NCI-H1694 (cell line): Measurements from ENCODE around the gene PRM2.
A peak's percentile ranks its signal among the peaks of the same experiment; 100 is the strongest.

Source experiments
- DNase-seq: peaks from one replicate; lab custom pipeline; 2025; lab: John Stamatoyannopoulos, UW

PRM2 gene

DNA sequence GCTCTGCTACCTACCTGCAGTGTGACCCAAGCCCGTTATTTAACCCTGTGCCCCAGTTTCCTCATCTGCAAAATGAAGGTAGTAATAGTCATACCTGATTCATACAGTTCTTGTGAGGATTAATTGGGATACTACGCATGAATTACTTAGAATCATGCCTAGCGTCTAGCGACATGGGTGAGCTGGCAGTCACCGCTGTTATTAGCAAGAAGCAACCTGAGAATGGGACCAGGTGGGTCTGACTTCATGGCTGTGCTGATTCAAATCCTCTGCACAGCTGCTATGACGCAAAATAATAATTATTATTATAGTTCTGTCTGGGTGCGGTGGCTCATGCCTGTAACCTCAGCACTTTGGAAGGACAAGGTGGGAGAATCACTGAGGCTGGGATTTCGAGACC is 28.1 kb downstream of the PRM2 start:
- no peak for DNase-seq

GRCh38 chr16:11245988-11246387 is 30.3 kb downstream of the PRM2 start:
- DNase-seq, result no peak

GRCh38 chr16:11245222-11245737 is 31.0 kb downstream of the PRM2 start:
- no peak for DNase-seq

- DNase-seq, result peak; percentile 22
These were observed 33.6 kb downstream of the PRM2 start for GRCh38 chr16:11242658-11243057.

DNA sequence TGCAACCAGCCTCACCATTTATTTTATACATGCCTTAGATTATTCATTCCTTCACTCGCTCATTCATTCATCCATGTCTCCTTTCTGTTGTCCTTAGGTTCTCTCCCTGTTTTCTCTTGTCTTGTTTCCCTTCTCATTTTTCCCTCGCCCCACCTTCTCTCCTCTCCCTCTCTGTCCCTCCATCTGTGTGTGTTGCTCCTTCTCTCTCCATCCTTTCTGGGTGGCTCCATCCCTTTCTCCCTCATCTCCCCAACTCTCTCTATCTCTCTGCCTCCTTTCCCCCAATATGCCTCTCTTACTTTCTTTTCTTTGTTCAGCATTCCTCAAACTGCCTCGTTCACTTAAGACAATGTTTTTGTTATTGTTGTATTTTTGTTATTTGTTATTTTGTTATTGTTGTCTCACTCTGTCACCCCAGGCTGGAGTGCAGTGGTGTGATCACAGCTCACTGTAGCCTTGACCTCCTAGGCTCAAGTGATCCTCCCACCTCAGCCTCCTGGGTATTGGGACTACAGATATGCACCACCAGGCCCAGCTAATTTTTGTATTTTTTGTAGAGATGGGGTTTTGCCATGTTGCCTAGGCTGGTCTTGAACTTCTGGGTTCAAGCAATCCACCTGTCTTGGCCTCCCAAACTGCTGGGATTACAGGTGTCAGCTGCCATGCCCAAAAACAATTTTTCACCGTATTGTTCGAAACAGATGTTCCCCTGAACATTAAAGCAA is 34.6 kb downstream of the PRM2 start:
- no peak for DNase-seq

- no peak for DNase-seq
These were observed 35.4 kb downstream of the PRM2 start for GRCh38 chr16:11240636-11241473.

GRCh38 chr16:11239644-11240632 is 36.3 kb downstream of the PRM2 start:
- no peak for DNase-seq

- no peak for DNase-seq
These were observed 37.7 kb downstream of the PRM2 start for GRCh38 chr16:11238272-11239202.

GRCh38 chr16:11236461-11237254 is 39.6 kb downstream of the PRM2 start:
- DNase-seq, result peak; percentile 55

- DNase-seq, result no peak
These were observed 40.6 kb downstream of the PRM2 start for GRCh38 chr16:11235703-11235991.

DNA sequence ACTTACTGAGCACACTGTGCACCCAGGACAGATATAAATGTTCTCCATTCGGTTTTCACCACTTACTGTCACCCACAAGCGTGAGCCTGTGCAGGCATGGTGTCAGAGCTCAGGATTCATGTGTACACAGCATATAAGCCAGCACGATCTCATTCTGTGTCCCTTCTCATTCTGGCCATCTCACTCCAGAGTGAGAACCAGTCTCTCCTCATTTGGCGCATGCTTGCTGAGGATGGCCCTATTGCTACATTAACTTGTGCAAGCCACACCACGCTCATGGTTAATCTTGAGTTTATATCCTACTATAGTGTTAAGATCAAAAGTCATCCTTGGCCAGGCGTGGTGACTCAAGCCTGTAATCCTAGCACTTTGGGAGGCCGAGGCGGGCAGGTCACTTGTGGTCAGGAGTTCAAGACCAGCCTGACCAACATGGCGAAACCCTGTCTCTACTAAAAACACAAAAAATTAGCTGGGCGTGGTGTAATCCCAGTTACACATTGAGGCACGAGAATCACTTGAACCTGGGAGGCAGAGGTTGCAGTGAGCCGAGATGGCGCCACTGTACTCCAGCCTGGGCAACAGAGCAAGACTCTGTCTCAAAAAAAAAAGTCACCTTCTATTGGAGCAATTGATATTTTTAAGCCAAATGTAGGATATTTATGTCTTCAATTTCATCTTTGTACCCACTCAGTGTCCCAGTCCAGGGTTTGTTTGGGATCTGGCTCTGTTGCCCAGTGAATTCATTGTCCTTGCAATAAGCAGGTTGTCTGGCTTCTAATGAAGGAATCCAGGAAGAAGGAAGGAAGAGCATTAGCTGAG is 41.2 kb downstream of the PRM2 start:
- no peak for DNase-seq

DNA sequence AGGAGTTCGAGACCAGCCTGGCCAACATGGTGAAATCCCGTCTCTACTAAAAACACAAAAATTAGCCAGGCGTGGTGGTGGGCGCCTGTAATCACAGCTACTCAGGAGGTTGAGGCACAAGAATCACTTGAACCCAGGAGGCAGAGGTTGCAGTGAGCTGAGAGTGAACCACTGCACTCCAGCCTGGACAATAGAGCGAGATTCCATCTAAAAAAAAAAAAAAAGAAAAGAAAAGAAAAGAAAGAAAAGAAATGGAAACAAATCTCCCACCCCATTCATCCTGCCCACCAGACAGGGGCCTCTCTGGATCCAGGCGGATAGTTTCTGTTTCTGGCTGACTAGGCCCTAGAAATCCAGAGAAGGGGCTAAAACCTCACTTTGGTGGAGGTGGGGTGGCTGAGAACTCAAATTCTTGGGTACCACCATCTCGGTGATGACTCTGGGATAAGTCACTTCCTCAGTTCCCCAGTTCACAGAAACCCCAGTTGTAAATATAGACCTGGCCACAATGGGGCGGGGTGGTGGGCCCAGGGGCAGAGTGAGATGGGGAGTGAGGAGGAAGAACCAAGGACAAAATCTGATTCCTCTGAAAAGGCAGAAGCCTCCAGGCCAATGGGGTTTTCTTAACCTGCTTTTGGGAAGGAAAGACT is 42.4 kb downstream of the PRM2 start:
- no peak for DNase-seq

DNA sequence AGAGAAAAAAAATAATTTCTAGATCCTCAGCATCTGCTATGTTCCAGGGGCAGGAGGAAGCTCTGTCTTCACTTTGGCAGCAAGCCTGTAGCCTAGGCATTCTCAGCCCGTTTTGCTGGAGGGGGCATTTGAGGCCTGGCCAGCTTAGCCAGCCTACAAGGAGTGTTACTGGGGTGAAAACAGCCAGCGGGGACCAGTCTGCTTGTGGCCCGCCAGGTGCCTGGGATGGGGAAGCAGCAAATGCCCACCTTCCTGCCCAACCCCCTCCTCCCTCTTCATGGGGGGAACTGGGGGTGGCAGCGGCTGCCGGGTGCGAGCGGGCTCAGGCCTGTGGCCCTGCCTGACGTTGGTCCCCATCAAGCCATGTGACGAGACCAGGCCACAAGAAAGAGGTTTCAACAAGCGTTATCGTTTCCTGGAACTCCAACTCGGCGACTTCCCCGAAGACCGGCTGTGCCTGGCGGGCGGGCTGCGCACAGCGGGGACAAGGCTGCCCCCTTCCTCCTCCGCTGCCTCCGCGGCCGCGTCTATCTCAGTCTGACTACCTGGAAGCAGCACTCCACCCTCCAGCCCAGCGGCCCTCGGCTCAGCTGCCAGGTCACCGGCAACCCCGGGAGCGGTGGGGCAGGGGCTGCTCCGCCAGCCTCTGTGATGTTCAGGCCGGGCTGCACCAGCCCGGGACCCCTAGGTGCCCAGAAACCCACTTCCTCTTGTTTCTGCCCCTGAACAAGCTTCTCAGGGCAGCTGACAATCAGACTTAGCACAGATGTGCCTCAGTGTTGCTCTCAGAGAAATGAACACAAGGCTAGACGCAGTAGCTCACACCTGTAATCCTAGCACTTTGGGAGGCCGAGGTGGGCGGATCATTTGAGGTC is 43.2 kb downstream of the PRM2 start:
- no peak for DNase-seq

- no peak for DNase-seq
These were observed 43.9 kb downstream of the PRM2 start for GRCh38 chr16:11232302-11232851.

- no peak for DNase-seq
These were observed 44.8 kb downstream of the PRM2 start for GRCh38 chr16:11231367-11231970.

DNA sequence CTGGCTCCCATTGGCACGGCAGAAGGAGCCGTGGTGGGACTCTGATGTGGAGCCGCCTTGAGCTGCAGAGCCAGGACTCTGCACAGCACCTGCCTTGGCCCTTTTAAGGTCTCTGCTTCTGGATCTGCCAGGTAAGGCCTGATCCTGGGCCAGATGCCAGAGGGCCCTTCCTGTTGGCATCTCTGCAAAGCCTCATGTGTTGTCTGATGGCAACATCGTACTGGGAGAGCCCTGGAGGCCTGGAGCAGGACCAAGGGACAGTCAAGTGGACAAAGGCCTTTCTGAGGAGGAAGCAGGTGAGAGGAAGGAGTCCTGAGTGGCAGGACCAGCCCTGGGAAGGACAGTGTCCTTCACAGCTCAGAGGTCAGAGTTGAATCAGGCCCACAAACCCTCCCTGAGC is 46.4 kb downstream of the PRM2 start:
- no peak for DNase-seq

DNA sequence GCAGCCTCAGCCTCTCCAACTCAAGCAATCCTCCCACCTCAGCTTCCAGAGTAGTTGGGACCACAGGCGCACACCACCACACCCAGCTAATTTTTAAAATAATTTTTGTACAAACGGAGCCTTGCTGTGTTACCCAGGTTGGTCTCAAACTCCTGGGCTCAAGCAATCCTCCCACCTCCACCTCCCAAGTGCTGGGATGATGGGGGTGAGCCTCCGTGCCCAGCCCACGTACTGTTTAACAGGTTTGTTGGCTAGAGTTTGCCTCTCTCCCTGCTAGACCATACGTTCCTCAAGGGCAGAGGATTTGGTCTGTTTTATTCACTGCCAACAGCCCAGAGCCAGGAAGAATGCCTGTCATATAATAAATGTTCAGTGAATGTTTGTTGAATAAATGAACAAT is 46.8 kb downstream of the PRM2 start:
- DNase-seq, result no peak
